ENCODE results near the gene NT5C.
A peak's percentile ranks its signal among the peaks of the same experiment; 100 is the strongest.
"Not testable (repeated sequence)": the region's sequence is repeated elsewhere in the genome, so short reads cannot be mapped to it uniquely, and the experiment has no call there.

NT5C gene

GRCh38 chr17:75131278-75132017 lies at the start of gene NT5C:
TSS of gene NT5C (minus strand) at chr17:75131742. CDS start at chr17:75131707, 35 bp downstream.
- peak; percentile 48 for DNase-seq (ENCODE audit: low spot score)

DNA sequence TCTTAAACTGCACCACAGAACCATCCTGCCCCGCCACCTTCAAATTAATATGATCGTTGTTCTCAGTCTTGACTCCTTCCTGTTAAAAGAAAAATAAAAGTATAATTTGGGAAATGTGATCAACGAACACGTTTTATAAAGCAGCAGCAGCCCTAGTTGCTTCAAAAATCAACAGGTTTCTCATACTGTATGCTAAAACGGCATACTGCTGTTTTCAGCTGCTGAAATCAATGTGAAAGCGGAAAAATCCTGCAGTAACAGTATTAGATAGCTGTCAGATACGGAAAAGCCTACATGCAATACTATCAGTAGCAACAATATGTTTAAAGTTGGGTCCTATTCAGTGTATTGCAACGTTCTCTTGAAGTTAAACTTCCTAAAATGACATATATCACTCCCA lies 49.6 kb upstream of the NT5C start:
- DNase-seq (ENCODE audit: low spot score): no peak

- no peak for DNase-seq (ENCODE audit: low spot score)
These were observed 46.9 kb upstream of the NT5C start for GRCh38 chr17:75178453-75178852.

DNA sequence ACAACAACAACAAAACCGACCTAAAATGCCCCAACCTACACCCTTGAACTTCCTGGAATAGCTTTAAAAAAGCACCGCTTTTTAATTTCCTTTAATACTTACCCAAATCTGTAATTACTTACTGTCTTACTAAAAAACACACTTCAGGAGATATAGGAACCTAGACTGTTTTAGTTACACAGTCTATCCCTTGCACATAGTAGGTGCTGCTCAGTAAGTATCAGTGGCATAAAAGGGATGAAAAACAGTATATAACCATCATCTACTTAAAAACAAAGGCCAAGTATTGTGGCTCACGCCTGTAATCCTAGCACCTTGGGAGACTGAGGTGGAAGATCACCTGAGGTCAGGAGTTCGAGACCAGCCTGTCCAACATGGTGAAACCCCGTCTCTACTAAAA lies 45.1 kb upstream of the NT5C start:
- DNase-seq (ENCODE audit: low spot score): no peak

GRCh38 chr17:75174996-75175395 lies 43.5 kb upstream of the NT5C start:
- DNase-seq (ENCODE audit: low spot score): no peak

DNA sequence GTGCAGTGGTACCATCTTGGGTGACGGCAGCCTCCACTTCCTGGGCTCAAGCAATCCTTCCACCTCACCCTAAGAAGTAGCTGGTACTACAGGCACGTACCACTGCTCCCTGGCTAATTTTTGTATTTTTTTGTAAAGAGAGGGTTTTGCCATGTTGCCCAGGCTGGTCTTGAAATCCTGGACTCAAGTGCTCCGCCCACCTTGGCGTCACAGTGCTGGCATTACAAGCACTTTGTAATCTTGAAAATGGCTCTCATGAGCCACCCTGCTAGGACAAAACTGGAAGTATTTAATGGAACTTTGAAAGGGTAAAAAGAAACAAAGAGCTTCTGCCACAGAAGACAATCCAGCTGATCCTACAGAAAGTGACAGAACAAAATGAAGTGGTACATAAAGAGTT lies 42.0 kb upstream of the NT5C start:
- DNase-seq (ENCODE audit: low spot score): no peak

DNA sequence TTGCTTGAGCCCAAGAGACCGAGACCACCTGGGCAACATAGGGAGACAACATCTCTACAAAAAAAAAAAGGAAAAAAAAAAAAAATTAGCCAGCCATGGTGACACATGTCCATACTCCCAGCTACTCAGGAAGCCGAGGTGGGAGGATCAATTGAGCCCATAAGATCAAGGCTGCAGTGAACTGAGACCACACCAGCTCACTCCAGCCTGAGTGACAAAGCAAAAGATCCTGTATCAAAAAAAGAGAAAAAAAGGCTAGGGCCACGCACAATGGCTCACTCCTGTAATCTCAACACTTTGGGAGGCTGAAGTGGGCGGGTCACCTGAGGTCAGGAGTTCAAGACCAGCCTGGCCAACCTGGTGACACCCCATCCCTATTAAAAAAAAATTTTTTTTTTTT lies 37.5 kb upstream of the NT5C start:
- DNase-seq (ENCODE audit: low spot score): no peak

DNA sequence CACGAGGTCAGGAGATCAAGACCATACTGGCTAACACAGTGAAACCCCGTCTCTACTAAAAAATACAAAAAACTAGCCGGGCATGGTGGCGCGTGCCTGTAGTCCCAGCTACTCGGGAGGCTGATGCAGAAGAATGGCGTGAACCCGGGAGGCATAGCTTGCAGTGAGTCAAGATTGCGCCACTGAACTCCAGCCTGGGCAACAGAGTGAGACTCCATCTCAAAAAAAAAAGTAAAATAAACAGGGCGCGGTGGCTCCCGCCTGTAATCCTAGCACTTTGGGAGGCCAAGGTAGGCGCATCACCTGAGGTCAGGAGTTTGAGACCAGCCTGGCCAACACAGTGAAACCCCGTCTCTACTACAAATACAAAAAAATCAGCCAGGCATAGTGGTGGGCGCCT lies 33.1 kb upstream of the NT5C start:
- not testable (repeated sequence) for DNase-seq (ENCODE audit: low spot score)

DNA sequence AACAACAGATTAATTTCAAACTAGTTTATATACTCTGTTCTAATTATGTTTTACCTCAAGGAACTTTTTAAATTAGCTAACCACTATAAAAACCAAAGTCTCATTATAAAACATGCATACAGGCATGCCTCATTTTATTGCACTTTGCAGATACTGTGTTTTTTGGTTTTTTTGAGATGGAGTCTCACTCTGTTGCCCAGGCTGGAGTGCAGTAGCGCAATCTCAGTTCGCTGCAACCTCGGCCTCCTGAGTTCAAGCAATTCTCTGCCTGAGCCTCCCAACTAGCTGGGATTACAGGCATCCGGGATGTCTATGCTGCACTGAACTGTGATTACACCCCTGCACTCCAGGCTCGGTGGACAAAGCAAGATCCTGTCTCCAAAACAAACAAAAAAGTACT lies 31.5 kb upstream of the NT5C start:
- DNase-seq (ENCODE audit: low spot score): no peak

DNA sequence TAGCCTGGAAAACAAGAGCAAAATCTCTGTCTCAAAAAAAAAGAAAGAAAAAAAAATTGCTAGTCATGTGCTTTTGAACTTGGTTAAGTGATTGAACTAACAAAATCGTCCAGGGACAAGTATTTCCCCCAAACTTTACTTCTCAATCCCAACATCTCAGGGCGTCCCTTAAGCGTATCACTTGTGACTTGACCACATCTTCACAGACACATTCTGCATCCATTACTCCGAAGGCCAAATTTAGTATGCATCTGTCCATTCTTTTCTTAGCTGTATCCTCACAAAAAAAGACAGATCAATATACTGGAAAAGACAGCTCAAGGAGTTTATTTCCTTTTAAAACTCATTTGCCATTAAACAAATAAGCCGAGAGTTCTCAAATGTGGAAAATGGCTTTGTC lies 28.7 kb upstream of the NT5C start:
- DNase-seq (ENCODE audit: low spot score): no peak

- DNase-seq (ENCODE audit: low spot score): no peak
These were observed 27.9 kb upstream of the NT5C start for GRCh38 chr17:75159196-75160031.

DNA sequence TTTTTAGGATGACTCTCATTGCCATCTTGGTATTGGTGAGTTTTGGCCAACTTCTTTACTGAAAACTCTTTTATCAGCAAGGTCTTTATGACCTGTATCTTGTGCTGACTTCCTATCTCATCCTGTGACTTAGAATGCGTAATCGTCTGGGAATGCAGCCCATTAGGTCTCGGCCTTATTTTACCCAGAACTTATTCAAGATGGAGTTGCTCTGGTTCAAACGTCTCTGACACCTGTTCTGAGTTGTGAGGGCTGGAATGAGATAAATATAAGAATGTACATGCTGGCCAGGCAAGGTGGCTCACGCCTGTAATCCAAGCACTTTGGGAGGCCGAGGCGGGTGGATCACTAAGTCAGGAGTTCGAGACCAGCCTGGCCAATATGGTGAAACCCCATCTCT lies 26.9 kb upstream of the NT5C start:
- not testable (repeated sequence) for DNase-seq (ENCODE audit: low spot score)

GRCh38 chr17:75155191-75155601 lies 23.7 kb upstream of the NT5C start:
- no peak for DNase-seq (ENCODE audit: low spot score)

- peak; percentile 99 for DNase-seq (ENCODE audit: low spot score)
These were observed 22.9 kb upstream of the NT5C start, which contains the start of gene JPT1 for GRCh38 chr17:75154195-75155106. TSS of gene JPT1 (minus strand) at chr17:75154512. CDS start at chr17:75154397, 115 bp downstream.

DNA sequence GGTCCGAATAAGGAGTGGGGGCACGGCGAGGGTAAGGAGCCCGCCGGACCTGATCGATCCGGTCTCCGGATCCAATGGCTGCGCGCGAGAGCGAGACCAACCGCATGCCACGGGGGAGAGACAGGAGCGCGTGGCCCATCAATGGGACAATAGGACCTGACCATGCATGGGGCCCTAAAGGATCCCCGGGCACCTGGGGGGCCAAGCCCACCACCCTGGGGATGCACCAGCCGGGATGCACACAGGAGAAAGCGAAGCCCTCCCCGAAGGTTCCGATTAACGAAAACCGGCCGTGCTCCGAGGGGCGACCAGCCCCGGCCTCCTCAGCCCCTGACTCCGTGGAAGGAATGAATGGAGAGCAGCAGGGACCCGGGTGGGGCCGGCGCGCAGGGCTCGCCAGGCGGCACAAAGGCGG lies 22.2 kb upstream of the NT5C start:
- no peak for DNase-seq (ENCODE audit: low spot score)

- DNase-seq (ENCODE audit: low spot score): no peak
These were observed 21.6 kb upstream of the NT5C start for GRCh38 chr17:75152922-75153779.

- no peak for DNase-seq (ENCODE audit: low spot score)
These were observed 21.0 kb upstream of the NT5C start for GRCh38 chr17:75152523-75152921.

DNA sequence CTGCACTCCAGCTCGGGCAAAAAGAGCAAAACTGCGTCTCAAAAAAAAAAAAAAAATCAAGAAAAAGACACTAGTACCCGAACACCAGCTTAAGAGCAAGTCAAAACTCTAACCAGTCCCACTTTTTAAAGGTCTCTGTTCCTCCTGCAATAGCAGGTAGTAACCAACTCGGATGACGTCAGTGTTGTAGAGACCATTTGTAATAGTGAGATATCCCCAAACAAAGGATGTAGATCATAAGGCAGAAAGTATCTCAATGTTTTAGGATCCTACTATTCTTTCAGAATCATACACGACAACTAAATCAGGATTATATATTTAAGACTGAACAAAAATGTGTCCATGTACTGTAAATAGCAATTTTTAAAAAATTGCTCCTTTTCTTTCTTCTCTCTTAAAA lies 20.4 kb upstream of the NT5C start:
- DNase-seq (ENCODE audit: low spot score): no peak

GRCh38 chr17:75147878-75148546 lies 16.5 kb upstream of the NT5C start:
- no peak for DNase-seq (ENCODE audit: low spot score)

DNA sequence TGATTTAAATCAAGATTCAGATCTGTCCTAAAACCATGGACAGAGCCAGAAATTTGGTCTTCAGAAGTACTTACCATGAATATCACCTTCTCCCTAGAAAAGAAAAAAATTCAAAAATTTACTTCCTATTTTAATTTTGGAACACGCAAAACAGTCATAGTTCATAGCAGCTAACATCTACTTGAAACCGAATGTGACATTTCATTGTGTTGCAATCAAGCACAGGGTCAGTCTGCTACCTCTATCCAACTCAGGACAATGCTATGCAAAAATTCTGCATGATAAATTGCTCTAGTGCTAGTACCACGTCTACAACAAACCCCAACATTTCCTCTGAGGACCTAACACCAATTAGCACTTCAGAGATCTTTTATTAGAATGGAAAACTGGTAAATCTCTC lies 15.1 kb upstream of the NT5C start:
- DNase-seq (ENCODE audit: low spot score): no peak
